ENCODE results near the gene HNRNPUL2.

GRCh38 chr11:62707277-62707861, 19.9 kb downstream of the HNRNPUL2 start, which contains the start of the genes BSCL2 and GNG3:
- TF ChIP-seq POLR2A (IDR thresholded peaks at IDR 0.05; ENCODE audit: low read depth, low read length) (no peak), POLR2AphosphoS5 (IDR thresholded peaks at IDR 0.05; ENCODE audit: low read depth, low read length) (no peak), TAF1 (IDR thresholded peaks at IDR 0.05; ENCODE audit: low read depth, low read length) (no peak), PAX5 (IDR thresholded peaks at IDR 0.05; ENCODE audit: insufficient read depth, low read length, severe bottlenecking) (no peak)
